ENCODE measurements around the gene FRY.

FRY gene

DNA sequence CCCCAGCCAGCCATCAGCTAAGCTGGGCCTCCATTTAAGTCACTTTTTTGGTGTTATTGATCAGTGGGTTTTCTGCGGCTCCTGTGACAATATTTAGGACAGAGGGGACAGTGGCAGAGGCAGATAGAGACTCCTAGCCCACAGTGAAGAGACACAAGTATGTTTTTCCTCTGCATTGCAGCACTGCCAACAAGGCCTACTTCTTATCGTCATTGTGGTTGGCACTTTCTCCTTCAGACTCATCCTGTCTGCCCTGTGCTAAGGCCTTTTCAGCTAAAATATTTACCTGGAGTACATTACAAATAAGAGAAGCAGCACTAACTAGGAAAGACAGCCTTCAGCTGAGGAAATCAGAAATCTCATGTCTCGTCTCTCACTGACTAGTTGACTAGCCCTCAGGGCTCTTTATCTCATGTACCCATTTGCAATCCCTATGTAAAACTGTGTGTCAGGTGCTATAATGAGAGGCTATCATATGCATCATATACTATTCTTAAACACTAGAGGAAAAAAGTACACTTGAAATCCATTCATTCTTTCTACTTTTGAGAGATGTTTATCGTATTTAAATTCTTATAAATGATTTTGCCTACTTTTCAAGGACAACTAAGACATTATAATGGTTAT is 221.4 kb downstream of the FRY start:
- no CpG with 5 or more reads among the region's 4 CpGs for WGBS (ENCODE audit: insufficient coverage, insufficient read length)

GRCh38 chr13:32253911-32254399 is 222.4 kb downstream of the FRY start:
- Histone ChIP-seq H3K27ac (ENCODE audit: low read length) (no peak overlapping the region), H3K9me3 (ENCODE audit: control insufficient read depth, insufficient read depth, low read length) (no peaks in the 10 kb centered on the region), H3K36me3 (ENCODE audit: control insufficient read depth, insufficient read depth, low read length) (no peaks in the 10 kb centered on the region), H3K4me3 (ENCODE audit: low read length) (no peak overlapping the region), H3K4me1 (ENCODE audit: control insufficient read depth, insufficient read depth, low read length) (no peaks in the 10 kb centered on the region; the same call in 1 of the 2 replicates), H3K27me3 (ENCODE audit: control insufficient read depth, insufficient read depth, low read length) (no peaks in the 10 kb centered on the region)
- no CpG with 5 or more reads among the region's 14 CpGs for WGBS (ENCODE audit: insufficient coverage, insufficient read length)
- no peak for DNase-seq (ENCODE audit: low read depth, low spot score)

More for the DNA sequence above, 221.4 kb downstream of the FRY start:
- Histone ChIP-seq H3K9me3 (ENCODE audit: control insufficient read depth, insufficient read depth, low read length) (no peaks in the 10 kb centered on the region), H3K4me3 (ENCODE audit: low read length) (no peak overlapping the region), H3K4me1 (ENCODE audit: control insufficient read depth, insufficient read depth, low read length) (no peaks in the 10 kb centered on the region; the same call in 1 of the 2 replicates), H3K27ac (ENCODE audit: low read length) (no peak overlapping the region), H3K36me3 (ENCODE audit: control insufficient read depth, insufficient read depth, low read length) (no peaks in the 10 kb centered on the region), H3K27me3 (ENCODE audit: control insufficient read depth, insufficient read depth, low read length) (no peaks in the 10 kb centered on the region)
- DNase-seq (ENCODE audit: low read depth, low spot score), result no peak

- Histone ChIP-seq H3K4me3 (ENCODE audit: low read length) (no peak overlapping the region), H3K4me1 (ENCODE audit: control insufficient read depth, insufficient read depth, low read length) (no peaks in the 10 kb centered on the region; the same call in 1 of the 2 replicates), H3K27me3 (ENCODE audit: control insufficient read depth, insufficient read depth, low read length) (no peaks in the 10 kb centered on the region), H3K36me3 (ENCODE audit: control insufficient read depth, insufficient read depth, low read length) (no peaks in the 10 kb centered on the region), H3K9me3 (ENCODE audit: control insufficient read depth, insufficient read depth, low read length) (no peaks in the 10 kb centered on the region), H3K27ac (ENCODE audit: low read length) (no peak overlapping the region)
- no peak for DNase-seq (ENCODE audit: low read depth, low spot score)
- no CpG with 5 or more reads among the region's 3 CpGs for WGBS (ENCODE audit: insufficient coverage, insufficient read length)
Measured at GRCh38 chr13:32254416-32254815, 222.8 kb downstream of the FRY start.

DNA sequence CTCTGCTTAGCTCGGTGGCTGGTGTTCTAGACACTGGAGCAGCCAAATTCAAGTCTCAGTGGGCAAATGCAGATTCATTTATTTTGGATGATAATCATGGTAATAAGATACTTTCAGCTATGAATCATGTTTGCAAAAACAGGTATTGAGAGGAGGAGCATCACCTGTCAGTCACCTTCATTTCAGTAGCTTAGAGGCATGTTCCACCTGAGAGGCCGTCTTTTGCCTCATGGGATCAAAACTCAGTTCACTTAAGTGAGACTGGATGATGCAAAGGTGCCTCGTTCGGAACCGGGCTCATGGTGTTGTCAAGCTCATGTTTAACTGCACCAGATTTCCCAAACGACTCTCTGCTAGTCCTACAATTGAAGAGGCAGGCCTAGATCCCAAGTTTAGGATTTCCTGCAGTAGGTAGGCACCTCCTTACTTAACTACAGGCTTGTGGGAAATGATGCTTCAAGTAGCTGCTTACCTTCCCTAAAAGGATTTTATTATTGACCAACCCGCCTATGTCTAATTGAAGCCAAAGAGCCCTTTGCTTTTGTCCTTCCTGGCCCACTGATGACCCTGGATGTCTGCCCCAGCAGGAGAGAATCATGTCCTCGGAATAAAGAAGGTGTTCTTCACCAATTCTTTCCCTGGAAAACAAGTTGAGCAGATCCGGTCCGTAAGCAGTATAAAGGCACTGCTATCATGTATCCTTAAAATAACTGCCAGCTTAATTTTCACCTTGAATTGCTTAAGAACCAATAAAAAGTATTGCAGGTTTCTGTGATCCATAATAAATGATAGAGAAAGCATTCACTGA is 223.5 kb downstream of the FRY start:
- WGBS (ENCODE audit: insufficient coverage, insufficient read length), result no CpG with 5 or more reads among the region's 10 CpGs

GRCh38 chr13:32255724-32256109 is 224.1 kb downstream of the FRY start:
- H3K27ac ChIP-seq (ENCODE audit: low read length), result no peak overlapping the region
- H3K4me1 ChIP-seq (ENCODE audit: control insufficient read depth, insufficient read depth, low read length), result no peaks in the 10 kb centered on the region; the same call in 1 of the 2 replicates
- H3K36me3 ChIP-seq (ENCODE audit: control insufficient read depth, insufficient read depth, low read length), result no peaks in the 10 kb centered on the region
- no peaks in the 10 kb centered on the region for H3K9me3 ChIP-seq (ENCODE audit: control insufficient read depth, insufficient read depth, low read length)
- no peak for DNase-seq (ENCODE audit: low read depth, low spot score)
- no peaks in the 10 kb centered on the region for H3K27me3 ChIP-seq (ENCODE audit: control insufficient read depth, insufficient read depth, low read length)
- no CpG with 5 or more reads among the region's 6 CpGs for WGBS (ENCODE audit: insufficient coverage, insufficient read length)
- no peak overlapping the region for H3K4me3 ChIP-seq (ENCODE audit: low read length)

More for the DNA sequence above, 223.5 kb downstream of the FRY start:
- Histone ChIP-seq H3K27ac (ENCODE audit: low read length) (no peak overlapping the region), H3K36me3 (ENCODE audit: control insufficient read depth, insufficient read depth, low read length) (no peaks in the 10 kb centered on the region), H3K4me1 (ENCODE audit: control insufficient read depth, insufficient read depth, low read length) (no peaks in the 10 kb centered on the region; the same call in 1 of the 2 replicates), H3K4me3 (ENCODE audit: low read length) (no peak overlapping the region), H3K9me3 (ENCODE audit: control insufficient read depth, insufficient read depth, low read length) (no peaks in the 10 kb centered on the region), H3K27me3 (ENCODE audit: control insufficient read depth, insufficient read depth, low read length) (no peaks in the 10 kb centered on the region)
- no peak for DNase-seq (ENCODE audit: low read depth, low spot score)

DNA sequence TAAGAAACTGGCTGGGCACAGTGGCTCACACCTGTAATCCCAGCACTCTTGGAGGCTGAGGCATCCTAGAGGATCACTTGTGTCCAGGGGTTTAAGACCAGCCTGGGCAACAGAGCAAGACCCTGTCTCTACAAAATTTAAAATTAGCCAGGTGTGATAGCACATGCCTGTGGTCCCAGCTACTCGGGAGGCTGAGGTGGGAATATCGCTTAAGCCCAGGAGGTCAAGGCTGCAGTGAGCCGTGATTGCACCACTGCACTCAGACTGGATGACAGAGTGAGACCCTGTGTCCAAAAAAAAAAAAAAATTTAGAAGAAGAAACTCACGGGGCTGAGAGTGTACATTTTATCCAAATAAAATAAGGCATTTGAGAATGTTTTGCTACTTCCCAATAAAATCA is 224.7 kb downstream of the FRY start:
- no CpG with 5 or more reads among the region's 4 CpGs for WGBS (ENCODE audit: insufficient coverage, insufficient read length)
- Histone ChIP-seq H3K4me1 (ENCODE audit: control insufficient read depth, insufficient read depth, low read length) (no peaks in the 10 kb centered on the region; the same call in 1 of the 2 replicates), H3K36me3 (ENCODE audit: control insufficient read depth, insufficient read depth, low read length) (no peaks in the 10 kb centered on the region), H3K27me3 (ENCODE audit: control insufficient read depth, insufficient read depth, low read length) (no peaks in the 10 kb centered on the region), H3K4me3 (ENCODE audit: low read length) (no peak overlapping the region), H3K27ac (ENCODE audit: low read length) (no peak overlapping the region), H3K9me3 (ENCODE audit: control insufficient read depth, insufficient read depth, low read length) (no peaks in the 10 kb centered on the region)
- DNase-seq (ENCODE audit: low read depth, low spot score), result no peak

DNA sequence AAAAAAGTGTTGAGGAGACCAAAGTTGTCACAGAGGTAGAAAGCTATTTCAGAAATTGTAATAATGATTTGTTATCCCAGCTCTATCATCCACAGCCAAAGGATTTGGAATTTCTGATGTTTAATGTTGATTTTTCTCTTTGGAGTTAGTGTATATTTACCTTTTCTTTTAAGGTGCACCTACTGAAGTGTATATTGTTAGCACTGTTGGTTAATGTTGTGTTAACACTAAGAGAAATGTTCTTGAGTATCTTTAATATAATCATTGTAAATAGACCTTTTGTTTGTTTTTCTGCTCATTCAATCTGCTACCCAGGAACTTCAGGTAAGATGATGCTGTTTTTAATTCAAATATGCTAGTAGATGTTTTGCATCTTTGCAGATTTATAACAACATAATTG is 226.1 kb downstream of the FRY start:
- no peak for DNase-seq (ENCODE audit: low read depth, low spot score)
- Histone ChIP-seq H3K27me3 (ENCODE audit: control insufficient read depth, insufficient read depth, low read length) (no peaks in the 10 kb centered on the region), H3K4me1 (ENCODE audit: control insufficient read depth, insufficient read depth, low read length) (no peaks in the 10 kb centered on the region; the same call in 1 of the 2 replicates), H3K9me3 (ENCODE audit: control insufficient read depth, insufficient read depth, low read length) (no peaks in the 10 kb centered on the region), H3K27ac (ENCODE audit: low read length) (no peak overlapping the region), H3K4me3 (ENCODE audit: low read length) (no peak overlapping the region), H3K36me3 (ENCODE audit: control insufficient read depth, insufficient read depth, low read length) (no peaks in the 10 kb centered on the region)

DNA sequence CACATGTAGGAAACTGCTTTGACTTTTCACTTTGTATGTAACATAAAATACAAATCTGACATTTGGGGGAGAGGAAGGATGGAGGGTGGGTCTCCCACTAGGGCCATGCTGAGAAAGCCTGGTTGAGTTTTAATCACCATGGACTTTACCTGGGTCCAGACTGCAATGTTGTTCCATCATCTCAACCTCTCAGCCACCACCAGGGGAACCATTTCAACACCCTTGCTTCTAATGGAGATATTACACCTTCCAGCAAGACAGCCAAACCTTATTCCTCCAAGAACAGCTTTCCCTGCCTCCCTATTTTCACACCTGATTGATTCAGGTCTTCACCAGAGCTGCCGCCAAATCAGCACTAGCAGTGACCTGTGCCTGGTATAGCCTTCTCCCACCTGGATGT is 227.5 kb downstream of the FRY start:
- Histone ChIP-seq H3K4me3 (ENCODE audit: low read length) (no peak overlapping the region), H3K36me3 (ENCODE audit: control insufficient read depth, insufficient read depth, low read length) (no peaks in the 10 kb centered on the region), H3K4me1 (ENCODE audit: control insufficient read depth, insufficient read depth, low read length) (no peaks in the 10 kb centered on the region), H3K9me3 (ENCODE audit: control insufficient read depth, insufficient read depth, low read length) (no peaks in the 10 kb centered on the region), H3K27me3 (ENCODE audit: control insufficient read depth, insufficient read depth, low read length) (no peaks in the 10 kb centered on the region), H3K27ac (ENCODE audit: low read length) (no peak overlapping the region)
- no peak for DNase-seq (ENCODE audit: low read depth, low spot score)
- WGBS (ENCODE audit: insufficient coverage, insufficient read length), result no CpG with 5 or more reads among the region's 1 CpG

GRCh38 chr13:32261567-32261966 is 230.0 kb downstream of the FRY start:
- DNase-seq (ENCODE audit: low read depth, low spot score), result no peak
- no peaks in the 10 kb centered on the region for H3K4me1 ChIP-seq (ENCODE audit: control insufficient read depth, insufficient read depth, low read length)
- H3K9me3 ChIP-seq (ENCODE audit: control insufficient read depth, insufficient read depth, low read length), result no peaks in the 10 kb centered on the region
- H3K27ac ChIP-seq (ENCODE audit: low read length), result no peak overlapping the region
- H3K27me3 ChIP-seq (ENCODE audit: control insufficient read depth, insufficient read depth, low read length), result no peaks in the 10 kb centered on the region
- no peaks in the 10 kb centered on the region for H3K36me3 ChIP-seq (ENCODE audit: control insufficient read depth, insufficient read depth, low read length)
- H3K4me3 ChIP-seq (ENCODE audit: low read length), result no peak overlapping the region
- no CpG with 5 or more reads among the region's 9 CpGs for WGBS (ENCODE audit: insufficient coverage, insufficient read length)

DNA sequence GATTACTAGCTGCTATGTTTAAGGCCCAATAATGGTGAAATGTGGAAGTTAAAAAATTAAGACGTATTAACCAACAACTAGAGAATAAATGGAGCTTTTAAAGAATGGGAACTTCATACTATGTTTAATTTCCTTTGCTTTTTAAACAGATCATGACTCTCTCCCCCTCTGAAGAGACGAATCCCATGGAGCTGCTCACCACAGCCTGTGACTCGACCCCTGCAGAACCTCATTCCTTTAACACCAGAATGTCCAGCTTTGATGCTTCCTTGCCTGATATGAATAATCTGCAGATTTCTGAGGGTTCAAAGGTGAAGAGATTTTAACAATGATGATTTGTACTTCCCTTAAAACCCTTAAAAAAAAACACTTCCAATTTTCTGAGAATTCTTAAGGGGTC is 230.6 kb downstream of the FRY start:
- Histone ChIP-seq H3K27me3 (ENCODE audit: control insufficient read depth, insufficient read depth, low read length) (no peaks in the 10 kb centered on the region), H3K4me3 (ENCODE audit: low read length) (no peak overlapping the region), H3K9me3 (ENCODE audit: control insufficient read depth, insufficient read depth, low read length) (no peaks in the 10 kb centered on the region), H3K4me1 (ENCODE audit: control insufficient read depth, insufficient read depth, low read length) (no peaks in the 10 kb centered on the region), H3K27ac (ENCODE audit: low read length) (no peak overlapping the region), H3K36me3 (ENCODE audit: control insufficient read depth, insufficient read depth, low read length) (no peaks in the 10 kb centered on the region)
- no CpG with 5 or more reads among the region's 3 CpGs for WGBS (ENCODE audit: insufficient coverage, insufficient read length)
- DNase-seq (ENCODE audit: low read depth, low spot score), result no peak
